ENCODE measurements around the gene SLC22A31.
A peak's percentile ranks its signal among the peaks of the same experiment; 100 is the strongest.
"Not testable (repeated sequence)": the region's sequence is repeated elsewhere in the genome, so short reads cannot be mapped to it uniquely, and the experiment has no call there.

SLC22A31 gene

GRCh38 chr16:89200124-89200849 lies at the start of gene SLC22A31:
Gene SLC22A31, minus strand, starts transcription at chr16:89200537. Its CDS starts 36 bp downstream, at chr16:89200501.
- no peak for DNase-seq

GRCh38 chr16:89248196-89248982 lies 48.1 kb upstream of the SLC22A31 start:
- no peak for DNase-seq

GRCh38 chr16:89247734-89248075 lies 47.4 kb upstream of the SLC22A31 start:
- DNase-seq: not testable (repeated sequence)

GRCh38 chr16:89246903-89247733 lies 46.8 kb upstream of the SLC22A31 start:
- DNase-seq: peak in 1 of 2 donors; percentile 93

DNA sequence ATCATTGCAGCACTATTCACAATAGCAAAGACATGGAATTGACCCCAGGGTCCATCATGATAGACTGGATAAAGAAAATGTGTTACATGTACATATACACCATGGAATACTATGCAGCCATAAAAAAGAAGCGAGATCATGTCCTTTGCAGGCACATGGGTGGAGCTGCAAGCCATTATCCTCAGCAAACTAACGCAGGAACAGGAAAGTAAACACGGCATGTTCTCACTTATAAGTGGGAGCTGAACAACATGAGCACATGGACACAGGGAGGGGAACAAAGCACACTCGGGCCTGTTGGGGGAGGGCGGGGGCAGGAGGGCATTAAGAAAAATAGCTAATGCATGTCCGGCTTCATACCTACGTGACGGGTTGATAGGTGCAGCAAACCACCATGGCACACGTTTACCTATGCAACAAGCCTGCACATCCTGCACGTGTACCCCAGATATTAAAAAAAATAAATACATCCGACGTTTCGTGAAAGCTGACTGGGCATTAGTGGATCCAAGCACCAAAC lies 46.1 kb upstream of the SLC22A31 start:
- DNase-seq: no peak

DNA sequence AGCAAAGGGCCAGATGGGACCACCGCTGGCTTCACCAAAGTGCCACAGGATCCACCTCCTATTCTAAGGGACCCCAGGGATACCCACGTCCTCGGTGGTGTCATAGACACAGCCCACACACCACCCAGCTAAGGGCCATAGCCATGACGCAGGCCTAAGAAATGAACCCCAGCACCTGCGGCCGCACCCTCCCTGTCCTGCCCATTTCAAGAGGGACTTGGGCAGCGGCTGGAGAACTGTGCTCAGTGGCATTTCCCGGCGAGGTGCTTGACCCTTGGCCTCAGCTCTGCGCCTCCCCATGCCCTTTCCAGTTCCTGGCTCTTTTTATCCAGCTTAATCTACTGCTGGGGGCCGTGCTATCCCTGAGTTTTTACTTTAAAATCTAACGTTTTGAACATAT lies 44.4 kb upstream of the SLC22A31 start:
- no peak for DNase-seq

DNA sequence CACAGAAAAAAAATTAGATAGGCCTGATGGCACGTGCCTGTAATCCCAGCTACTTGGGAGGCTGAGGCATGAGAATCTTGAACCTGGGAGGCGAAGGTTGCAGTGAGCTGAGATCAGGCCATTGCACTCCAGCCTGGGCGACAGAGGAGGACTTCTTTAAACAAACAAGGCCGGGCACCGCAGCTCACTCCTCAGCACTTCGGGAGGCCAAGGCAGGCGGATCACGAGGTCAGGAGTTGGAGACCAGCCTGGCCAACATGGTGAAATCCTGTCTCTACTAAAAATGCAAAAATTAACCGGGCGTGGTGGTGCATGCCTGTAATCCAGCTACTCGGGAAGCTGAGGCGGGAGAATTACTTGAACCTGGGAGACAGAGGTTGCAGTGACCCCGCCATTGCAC lies 43.9 kb upstream of the SLC22A31 start:
- not testable (repeated sequence) for DNase-seq

DNA sequence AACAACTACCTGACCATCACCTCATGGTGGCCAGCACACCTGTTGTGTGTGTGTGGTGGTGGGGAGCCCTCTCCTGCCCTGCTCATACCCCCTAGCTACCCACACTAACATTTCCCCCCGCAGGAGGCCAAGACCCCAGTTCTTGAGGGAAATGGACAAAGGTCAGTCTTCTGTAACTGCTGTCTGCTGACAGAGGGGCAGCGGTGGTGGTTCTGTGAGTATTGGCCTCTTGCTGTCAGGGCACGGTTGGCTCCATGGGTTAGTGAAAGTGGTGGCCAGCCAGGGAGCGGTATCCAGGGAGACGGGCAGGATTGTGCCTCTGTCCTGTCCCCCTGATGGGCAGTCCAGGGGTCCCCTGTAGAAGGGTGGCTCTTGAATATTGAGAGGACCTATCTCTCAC lies 43.3 kb upstream of the SLC22A31 start:
- DNase-seq: no peak

GRCh38 chr16:89242795-89243200 lies 42.5 kb upstream of the SLC22A31 start:
- no peak for DNase-seq

GRCh38 chr16:89241187-89242007 lies 41.1 kb upstream of the SLC22A31 start:
- DNase-seq: peak; percentile 58 to 78

DNA sequence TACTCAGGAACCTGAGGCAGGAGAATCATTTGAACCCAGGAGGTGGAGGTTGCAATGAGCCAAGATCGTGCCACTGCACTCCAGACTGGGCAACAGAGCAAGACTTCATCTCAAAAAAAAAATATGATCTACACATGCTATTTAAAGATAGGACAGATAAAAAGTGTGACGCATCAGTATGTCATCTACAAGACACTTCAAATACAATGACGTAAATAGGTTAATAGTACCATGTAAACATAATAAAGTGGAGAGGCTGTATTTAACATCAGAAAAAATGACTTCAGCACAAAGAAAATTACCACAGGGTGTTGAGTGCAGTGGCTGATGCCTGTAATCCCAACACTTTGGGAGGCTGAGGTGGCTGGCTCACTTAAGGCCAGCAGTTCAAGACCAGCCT lies 37.4 kb upstream of the SLC22A31 start:
- DNase-seq: no peak

DNA sequence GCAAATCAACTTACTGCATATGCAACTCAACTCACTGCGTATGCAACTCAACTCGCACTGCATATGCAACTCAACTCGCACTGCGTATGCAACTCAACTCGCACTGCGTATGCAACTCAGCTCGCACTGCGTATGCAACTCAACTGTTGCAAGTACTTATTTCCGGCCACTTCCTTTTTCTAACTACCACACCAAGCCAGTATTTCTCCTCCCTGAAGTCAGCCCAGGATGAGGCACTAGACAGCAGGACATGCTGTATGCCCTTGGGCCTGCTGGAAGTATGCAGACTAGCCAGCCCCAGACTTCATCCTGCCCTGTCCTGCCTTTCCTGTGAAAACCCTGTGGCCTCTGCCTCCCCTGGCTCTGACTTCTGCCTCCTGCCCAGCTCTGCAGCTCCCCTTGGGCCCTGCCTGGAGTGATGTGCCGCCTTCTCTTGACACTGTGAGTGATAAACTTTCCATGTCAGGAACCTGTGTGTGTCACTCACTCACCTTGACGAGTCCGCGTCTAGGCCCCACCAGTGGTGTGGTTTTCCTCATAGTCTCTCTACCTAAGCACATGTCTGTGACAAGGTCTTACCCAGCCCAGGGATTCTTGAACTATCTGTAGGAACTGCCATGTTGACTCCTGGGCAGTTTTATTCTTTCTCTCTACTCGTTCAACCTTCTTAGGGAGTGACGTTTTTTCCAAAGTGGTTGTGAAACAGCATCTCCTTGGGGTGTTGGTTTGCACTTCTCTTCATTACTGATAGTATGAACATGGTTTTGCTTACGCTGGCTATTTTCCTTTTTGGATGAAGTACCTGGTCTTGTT lies 33.5 kb upstream of the SLC22A31 start:
- no peak for DNase-seq

DNA sequence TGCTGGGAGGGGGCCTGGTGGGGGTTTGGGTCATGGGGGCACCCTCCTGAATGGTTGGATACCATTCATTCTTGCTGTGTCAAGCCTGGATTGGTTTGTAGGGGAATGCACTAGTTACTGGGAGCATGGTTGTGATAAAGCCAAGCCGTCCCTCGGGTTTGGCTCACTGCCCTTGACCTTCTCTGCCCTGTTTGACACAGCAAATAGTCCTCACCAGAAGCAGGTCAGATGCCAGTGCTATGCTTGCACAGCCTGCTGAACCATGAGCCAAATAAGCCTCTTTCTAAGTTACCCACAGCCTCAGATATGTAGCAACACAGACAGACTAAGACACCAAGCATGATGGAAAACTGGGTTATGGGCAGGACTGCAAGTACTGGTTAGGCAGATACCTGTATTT lies 31.8 kb upstream of the SLC22A31 start:
- DNase-seq: no peak

DNA sequence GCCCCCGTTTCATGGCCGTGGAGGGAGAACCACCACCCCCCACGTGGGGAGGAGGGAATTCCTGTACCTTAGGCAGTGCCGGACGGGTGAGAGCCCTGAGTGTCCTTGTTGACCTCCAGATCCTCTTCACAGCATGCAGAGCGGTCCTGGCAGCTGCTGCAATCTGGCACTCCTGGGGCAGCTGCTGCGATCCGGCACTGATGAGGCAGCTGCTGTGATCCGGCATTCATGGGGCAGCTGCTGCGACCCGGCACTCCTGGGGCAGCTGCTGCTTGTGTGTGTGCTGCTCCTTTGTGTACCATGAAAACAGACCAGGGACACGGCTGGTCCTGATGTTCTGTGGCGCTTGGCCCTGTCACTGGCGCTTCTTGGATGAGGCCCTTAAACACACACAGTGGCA lies 29.9 kb upstream of the SLC22A31 start:
- DNase-seq: no peak

DNA sequence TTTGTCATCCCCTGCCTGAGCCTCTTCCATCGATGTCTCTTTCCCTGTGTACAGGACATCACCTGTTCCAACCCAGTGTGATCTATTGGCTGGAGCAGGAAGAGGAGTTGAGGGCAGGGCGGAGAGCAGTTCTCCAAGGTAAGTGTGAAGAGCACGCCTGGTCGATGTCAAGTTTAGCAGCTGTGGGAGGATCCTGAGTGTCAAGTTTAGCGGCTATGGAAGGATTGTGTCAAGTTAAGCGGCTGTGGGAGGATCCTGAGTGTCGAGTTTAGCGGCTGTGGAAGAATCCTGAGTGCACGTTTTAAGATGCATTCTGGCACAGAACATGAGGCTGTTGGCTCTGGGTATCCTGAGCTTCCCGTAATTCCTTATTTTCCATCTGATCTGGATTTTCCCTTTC lies 24.3 kb upstream of the SLC22A31 start:
- DNase-seq: no peak

DNA sequence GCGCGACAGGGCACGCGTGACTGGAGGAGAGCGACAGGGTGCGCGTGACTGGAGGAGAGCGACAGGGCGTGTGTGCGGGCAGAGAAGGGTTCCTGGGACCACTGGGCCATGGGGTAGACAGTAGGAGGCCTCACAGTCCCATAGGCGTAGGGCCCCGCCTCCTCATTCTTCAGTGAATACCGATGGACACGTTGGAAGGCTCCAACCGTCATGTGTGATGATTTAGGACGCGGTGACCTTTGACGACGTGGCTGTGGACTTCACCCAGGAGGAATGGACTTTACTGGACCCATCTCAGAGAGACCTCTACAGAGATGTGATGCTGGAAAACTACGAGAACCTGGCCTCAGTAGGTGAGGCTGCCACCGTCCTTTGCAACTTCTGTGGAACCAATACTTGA lies 22.6 kb upstream of the SLC22A31 start:
- DNase-seq: no peak

DNA sequence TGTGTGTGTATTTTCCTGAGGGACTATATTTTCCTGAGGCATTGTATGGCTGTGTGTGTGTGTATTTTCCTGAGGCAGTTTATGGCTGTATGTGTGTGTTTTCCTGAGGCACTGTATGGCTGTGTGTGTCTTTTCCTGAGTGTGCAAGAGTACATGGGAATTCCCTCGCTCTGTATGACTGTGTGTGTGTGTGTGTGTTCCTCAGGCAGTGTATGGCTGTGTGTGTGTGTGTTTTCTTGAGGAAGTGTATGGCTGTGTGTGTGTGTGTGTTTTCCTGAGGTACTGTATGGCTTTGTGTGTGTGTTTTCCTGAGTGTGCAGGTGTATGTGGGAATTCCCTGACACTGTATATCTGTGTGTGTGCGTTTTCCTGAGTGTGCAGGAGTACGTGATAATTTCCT lies 21.3 kb upstream of the SLC22A31 start:
- no peak for DNase-seq

DNA sequence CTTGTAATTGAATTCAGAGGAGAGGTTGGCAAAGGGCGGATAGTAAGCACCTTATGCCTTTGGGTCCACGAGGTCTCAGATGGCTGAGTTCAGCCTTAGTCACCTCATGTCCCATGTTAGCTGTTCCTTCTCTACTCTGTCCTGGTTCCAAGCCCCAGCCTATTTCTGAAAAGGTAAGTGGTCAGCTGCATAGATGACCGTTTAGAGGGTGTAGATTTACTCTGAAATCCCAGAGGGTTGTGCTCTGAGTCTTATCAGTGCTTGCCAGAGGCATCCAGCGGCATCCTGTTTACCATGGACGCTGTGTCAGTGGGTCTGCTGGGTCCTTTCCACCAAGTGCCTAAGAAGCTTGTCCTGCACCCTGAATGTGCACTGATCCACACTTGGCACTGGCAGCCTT lies 19.0 kb upstream of the SLC22A31 start:
- DNase-seq: no peak

DNA sequence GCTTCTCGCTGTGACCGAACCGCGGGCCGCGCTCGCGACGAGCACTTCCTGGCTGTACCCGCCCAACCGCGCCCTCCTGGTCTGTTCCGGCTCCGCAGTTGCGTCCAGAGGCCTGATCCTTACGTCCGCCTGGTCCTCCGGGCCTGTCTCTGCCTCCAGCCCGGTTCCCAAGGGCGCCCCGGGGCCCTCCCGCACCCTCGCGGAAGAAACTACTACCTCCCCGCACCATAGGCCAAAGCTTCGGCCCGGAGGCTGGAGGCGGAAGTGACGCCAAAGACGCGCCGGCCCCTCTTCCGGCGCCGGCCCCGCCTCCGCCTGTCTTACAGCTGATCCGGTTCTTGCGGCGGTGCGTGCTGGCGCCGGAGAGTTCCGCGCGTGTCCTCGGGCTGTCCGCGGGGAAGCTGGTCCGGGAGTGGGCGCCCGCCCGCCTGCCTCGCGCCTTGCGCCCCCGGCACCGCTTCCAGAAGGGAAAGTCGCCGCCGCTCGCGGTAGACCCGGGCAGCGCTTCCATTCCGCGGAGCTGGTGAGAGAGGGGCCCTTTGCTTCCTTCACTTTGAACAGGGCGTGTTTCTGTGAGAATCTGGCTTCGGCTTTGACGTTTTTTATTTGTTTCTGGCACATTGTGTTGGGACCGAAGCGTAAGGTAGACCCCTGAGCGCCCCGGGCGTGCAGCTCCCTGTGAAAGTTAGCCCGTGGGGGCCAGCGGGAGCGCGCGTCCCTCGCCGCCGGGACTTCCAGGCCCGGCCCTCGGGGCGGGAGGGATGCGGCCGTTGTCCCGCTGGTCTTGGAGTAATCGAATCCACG lies 17.3 kb upstream of the SLC22A31 start, which contains the start of gene ZNF778:
Gene ZNF778 (plus strand): TSS at position 316 of the 804 bp plus-strand sequence. CDS start 3,425 bp downstream, outside the sequence.
- peak; percentile 68 to 80 for DNase-seq

GRCh38 chr16:89217138-89217387 lies 16.7 kb upstream of the SLC22A31 start:
- DNase-seq: no peak

All from bone marrow (tissue), 2 donors.